ENCODE measurements around the gene EFNA4. TPM values are rescaled to one million over a fixed set of nuclear protein-coding genes. Genes with fewer than 3 reads are reported as not detected.

The EFNA4 gene
- total and polyA plus RNA-seq, 9 of the 15 experiments (the other 6 are each of a cell fraction or from before 2014, with no cell fraction given) = 0.68 to 7.4 (median 6.1) TPM

DNA sequence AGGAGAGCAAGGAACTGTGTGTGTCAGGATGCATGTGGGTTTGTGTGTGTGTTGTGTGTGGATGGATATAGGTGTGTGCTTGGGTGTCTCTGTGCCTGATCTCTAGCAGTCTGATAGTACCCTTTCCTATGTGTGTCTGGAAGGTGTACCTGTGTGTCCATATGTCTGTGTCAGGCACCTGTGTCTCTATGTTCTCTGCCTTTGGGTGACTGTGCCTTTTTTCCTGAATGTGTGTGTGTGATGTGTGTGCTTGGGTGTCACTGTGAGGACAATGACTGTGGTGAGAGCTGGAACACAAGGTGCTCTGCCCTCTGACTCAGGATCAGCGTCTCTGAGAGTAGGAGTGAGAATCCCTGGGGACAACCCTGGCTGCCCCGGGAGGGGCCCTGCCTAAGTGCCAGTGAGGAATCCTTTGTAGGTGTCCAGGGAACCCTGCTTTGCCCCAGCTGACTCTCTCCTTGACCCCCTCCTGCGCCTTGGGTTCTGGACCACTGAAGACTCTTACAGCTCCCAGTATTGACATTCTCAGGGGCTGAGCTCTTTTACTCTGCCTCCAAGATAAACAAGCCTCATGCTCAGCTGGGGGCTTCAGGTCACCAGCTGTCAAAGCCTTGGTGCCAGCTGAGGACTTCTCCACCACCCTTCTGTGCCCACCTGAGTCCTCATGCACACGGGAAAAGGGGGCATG is 14.4 kb downstream of the EFNA4 start (continued):
- TF ChIP-seq CTBP1 (IDR thresholded peaks at IDR 0.05; ENCODE audit: borderline replicate concordance) = peak; percentile 29; the same call in 1 of the 2 replicates
- 0 out of 2 replicates have a peak, but pooled peaks have one; percentile 1 for TF ChIP-seq JUND (IDR thresholded peaks at IDR 0.05; ENCODE audit: borderline replicate concordance, low read depth, low read length)
- no peak for TF ChIP-seq JUND (tag; IDR thresholded peaks at IDR 0.05; ENCODE audit: borderline replicate concordance, low read depth, low read length)
- no peak for TF ChIP-seq U2AF1 (optimal IDR thresholded peaks at IDR 0.05; ENCODE audit: low read depth, low read length)
- TF ChIP-seq, protein P1, sequence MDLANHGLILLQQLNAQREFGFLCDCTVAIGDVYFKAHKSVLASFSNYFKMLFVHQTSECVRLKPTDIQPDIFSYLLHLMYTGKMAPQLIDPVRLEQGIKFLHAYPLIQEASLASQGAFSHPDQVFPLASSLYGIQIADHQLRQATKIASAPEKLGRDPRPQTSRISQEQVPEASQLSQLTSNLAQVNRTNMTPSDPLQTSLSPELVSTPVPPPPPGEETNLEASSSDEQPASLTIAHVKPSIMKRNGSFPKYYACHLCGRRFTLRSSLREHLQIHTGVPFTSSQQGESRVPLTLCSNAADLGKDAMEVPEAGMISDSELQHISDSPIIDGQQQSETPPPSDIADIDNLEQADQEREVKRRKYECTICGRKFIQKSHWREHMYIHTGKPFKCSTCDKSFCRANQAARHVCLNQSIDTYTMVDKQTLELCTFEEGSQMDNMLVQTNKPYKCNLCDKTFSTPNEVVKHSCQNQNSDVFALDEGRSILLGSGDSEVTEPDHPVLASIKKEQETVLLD (IDR thresholded peaks at IDR 0.05) = 0 out of 2 replicates have a peak, but pooled peaks have one; percentile 24
- TF ChIP-seq ETV1 (tag; conservative IDR thresholded peaks at IDR 0.05; ENCODE audit: low read depth) = no peak
- 0 out of 4 replicates have a peak, but pooled peaks of 1 of the 2 experiments have one; percentile 8 for TF ChIP-seq FOXA3 (CRISPR knock-in tag; conservative IDR thresholded peaks at IDR 0.05 in 1 of 2, IDR thresholded peaks at IDR 0.05 in 1 of 2)
- no peak for TF ChIP-seq MBD2 (IDR thresholded peaks at IDR 0.05; ENCODE audit: borderline replicate concordance, low read depth)
- TF ChIP-seq NELFE (IDR thresholded peaks at IDR 0.05; ENCODE audit: insufficient read depth, insufficient read length) = no peak
- no peak for TF ChIP-seq BCL6 (CRISPR knock-in tag; IDR thresholded peaks at IDR 0.05)
- peak; percentile 46; the same call in 1 of the 2 replicates for TF ChIP-seq OTX1 (CRISPR knock-in tag; IDR thresholded peaks at IDR 0.05)
- no peak for TF ChIP-seq ARNT (IDR thresholded peaks at IDR 0.05)
- TF ChIP-seq, protein P2, sequence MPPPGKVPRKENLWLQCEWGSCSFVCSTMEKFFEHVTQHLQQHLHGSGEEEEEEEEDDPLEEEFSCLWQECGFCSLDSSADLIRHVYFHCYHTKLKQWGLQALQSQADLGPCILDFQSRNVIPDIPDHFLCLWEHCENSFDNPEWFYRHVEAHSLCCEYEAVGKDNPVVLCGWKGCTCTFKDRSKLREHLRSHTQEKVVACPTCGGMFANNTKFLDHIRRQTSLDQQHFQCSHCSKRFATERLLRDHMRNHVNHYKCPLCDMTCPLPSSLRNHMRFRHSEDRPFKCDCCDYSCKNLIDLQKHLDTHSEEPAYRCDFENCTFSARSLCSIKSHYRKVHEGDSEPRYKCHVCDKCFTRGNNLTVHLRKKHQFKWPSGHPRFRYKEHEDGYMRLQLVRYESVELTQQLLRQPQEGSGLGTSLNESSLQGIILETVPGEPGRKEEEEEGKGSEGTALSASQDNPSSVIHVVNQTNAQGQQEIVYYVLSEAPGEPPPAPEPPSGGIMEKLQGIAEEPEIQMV (tag; conservative IDR thresholded peaks at IDR 0.05; ENCODE audit: low read depth) = no peak
- peak; percentile 47; the same call in 1 of the 2 replicates for TF ChIP-seq ZNF316 (IDR thresholded peaks at IDR 0.05)
- no peak for TF ChIP-seq ZNF175 (CRISPR knock-in tag; IDR thresholded peaks at IDR 0.05; ENCODE audit: low read depth)
- TF ChIP-seq MXI1 (IDR thresholded peaks at IDR 0.05; ENCODE audit: low read depth, low read length) = no peak
- 0 out of 2 replicates have a peak, but pooled peaks have one; percentile 50 for TF ChIP-seq HLTF (IDR thresholded peaks at IDR 0.05)

Measured in K562 (cell line).